ENCODE results near the gene ZNF362. TPM values are rescaled to one million over a fixed set of nuclear protein-coding genes. Genes with fewer than 3 reads are reported as not detected.
"Not testable (repeated sequence)": the region's sequence is repeated elsewhere in the genome, so short reads cannot be mapped to it uniquely, and the experiment has no call there.

Gene ZNF362
- total RNA-seq, 1 donor: 13.4 TPM

DNA sequence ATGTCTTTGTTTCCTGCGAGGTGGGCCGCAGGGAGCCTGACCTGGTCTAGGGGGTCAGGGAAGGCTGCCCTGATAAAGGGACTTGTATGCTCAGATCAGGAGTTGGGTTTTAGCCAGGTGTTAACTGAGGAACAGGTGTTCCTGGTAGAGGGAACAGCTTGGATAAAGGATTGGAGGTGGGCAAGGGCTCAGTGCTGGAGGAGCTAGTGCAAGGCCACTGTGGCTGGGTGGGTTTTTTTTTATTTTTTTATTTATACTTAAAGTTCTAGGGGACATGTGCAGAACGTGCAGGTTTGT lies 33.5 kb downstream of the ZNF362 start:
- no peaks in the 10 kb centered on the region for H3K9me3 ChIP-seq (ENCODE audit: low read depth, low read length)
- peaks cover 26% of the 10 kb centered on the region for H3K36me3 ChIP-seq (ENCODE audit: insufficient read depth, low read length)
- TF ChIP-seq, protein P1, sequence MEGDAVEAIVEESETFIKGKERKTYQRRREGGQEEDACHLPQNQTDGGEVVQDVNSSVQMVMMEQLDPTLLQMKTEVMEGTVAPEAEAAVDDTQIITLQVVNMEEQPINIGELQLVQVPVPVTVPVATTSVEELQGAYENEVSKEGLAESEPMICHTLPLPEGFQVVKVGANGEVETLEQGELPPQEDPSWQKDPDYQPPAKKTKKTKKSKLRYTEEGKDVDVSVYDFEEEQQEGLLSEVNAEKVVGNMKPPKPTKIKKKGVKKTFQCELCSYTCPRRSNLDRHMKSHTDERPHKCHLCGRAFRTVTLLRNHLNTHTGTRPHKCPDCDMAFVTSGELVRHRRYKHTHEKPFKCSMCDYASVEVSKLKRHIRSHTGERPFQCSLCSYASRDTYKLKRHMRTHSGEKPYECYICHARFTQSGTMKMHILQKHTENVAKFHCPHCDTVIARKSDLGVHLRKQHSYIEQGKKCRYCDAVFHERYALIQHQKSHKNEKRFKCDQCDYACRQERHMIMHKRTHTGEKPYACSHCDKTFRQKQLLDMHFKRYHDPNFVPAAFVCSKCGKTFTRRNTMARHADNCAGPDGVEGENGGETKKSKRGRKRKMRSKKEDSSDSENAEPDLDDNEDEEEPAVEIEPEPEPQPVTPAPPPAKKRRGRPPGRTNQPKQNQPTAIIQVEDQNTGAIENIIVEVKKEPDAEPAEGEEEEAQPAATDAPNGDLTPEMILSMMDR (IDR thresholded peaks at IDR 0.05; ENCODE audit: extremely low read depth, low read depth, low read length): no peak
- no peak overlapping the region for H2AFZ ChIP-seq (ENCODE audit: low read length)
- peaks cover 2% of the 10 kb centered on the region for H3K79me2 ChIP-seq (ENCODE audit: insufficient read depth, low read length)
- no peak overlapping the region for H3K4me3 ChIP-seq (ENCODE audit: insufficient read depth, low read length)
- peaks cover 20% of the 10 kb centered on the region for H4K20me1 ChIP-seq (ENCODE audit: insufficient read depth, low read length)
- H3K4me2 ChIP-seq (ENCODE audit: insufficient read depth, low read length): no peak overlapping the region
- no peaks in the 10 kb centered on the region for H3K4me1 ChIP-seq (ENCODE audit: insufficient read depth, low read length)
- H3K27me3 ChIP-seq (ENCODE audit: insufficient read depth, low read length): no peaks in the 10 kb centered on the region
- no peak for DNase-seq (ENCODE audit: insufficient read length, low spot score, missing footprints)
- no peak overlapping the region for H3K27ac ChIP-seq (ENCODE audit: low read depth, low read length)

DNA sequence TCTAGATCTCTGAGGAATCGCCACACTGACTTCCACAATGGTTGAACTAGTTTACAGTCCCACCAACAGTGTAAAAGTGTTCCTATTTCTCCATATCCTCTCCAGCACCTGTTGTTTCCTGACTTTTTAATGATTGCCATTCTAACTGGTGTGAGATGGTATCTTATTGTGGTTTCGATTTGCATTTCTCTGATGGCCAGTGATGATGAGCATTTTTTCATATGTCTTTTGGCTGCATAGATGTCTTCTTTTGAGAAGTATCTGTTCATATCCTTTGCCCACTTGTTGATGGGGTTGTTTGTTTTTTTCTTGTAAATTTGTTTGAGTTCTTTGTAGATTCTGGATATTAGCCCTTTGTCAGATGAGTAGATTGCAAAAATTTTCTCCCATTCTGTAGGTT lies 34.3 kb downstream of the ZNF362 start:
- not testable (repeated sequence) for H3K4me1 ChIP-seq (ENCODE audit: insufficient read depth, low read length); H3K9me3 ChIP-seq (ENCODE audit: low read depth, low read length)

DNA sequence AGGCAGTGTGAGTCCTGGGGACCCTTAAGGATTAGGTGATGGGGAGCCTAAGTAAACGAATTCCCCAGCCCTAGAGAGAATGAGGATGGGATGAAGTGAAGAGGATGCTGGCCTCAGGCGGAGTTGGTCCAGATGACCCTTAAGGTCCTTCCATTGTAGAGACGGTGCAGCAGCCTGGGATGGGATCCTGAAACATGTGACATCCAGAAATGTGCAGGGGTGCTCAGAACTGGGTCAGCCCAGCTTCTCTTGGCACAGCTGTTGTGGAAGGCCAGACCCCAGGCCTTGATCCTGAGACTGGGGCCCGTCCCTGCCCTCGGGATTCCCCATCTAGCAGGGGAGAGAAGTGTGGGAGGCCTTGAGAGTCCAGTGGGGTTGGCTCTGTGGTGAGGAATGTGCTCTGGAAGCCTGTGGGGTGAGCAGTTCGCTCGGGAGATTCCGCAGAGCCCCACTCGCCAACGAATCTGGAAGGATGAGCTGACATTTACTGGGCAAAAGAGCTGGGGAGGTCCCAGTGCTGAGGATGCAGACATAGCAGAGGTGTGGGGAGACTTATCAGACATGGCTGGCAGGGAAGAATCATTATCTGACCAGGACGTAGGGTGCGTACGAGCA lies 36.5 kb downstream of the ZNF362 start:
- no peak for DNase-seq (ENCODE audit: insufficient read length, low spot score, missing footprints)
- H3K9me3 ChIP-seq (ENCODE audit: low read depth, low read length): no peaks in the 10 kb centered on the region
- peaks cover 2% of the 10 kb centered on the region for H3K79me2 ChIP-seq (ENCODE audit: insufficient read depth, low read length)
- H3K36me3 ChIP-seq (ENCODE audit: insufficient read depth, low read length): peaks cover 25% of the 10 kb centered on the region
- TF ChIP-seq, protein P1 (IDR thresholded peaks at IDR 0.05; ENCODE audit: extremely low read depth, low read depth, low read length): no peak
- H3K4me3 ChIP-seq (ENCODE audit: insufficient read depth, low read length): no peak overlapping the region
- no peak overlapping the region for H3K27ac ChIP-seq (ENCODE audit: low read depth, low read length)
- H3K4me1 ChIP-seq (ENCODE audit: insufficient read depth, low read length): no peaks in the 10 kb centered on the region
- H2AFZ ChIP-seq (ENCODE audit: low read length): no peak overlapping the region
- peaks cover 20% of the 10 kb centered on the region for H4K20me1 ChIP-seq (ENCODE audit: insufficient read depth, low read length)
- no peaks in the 10 kb centered on the region for H3K27me3 ChIP-seq (ENCODE audit: insufficient read depth, low read length)
- no peak overlapping the region for H3K4me2 ChIP-seq (ENCODE audit: insufficient read depth, low read length)

More for the DNA sequence above, 34.3 kb downstream of the ZNF362 start:
- H3K4me2 ChIP-seq (ENCODE audit: insufficient read depth, low read length); DNase-seq (ENCODE audit: insufficient read length, low spot score, missing footprints); H2AFZ ChIP-seq (ENCODE audit: low read length); H3K79me2 ChIP-seq (ENCODE audit: insufficient read depth, low read length); H3K27me3 ChIP-seq (ENCODE audit: insufficient read depth, low read length); H3K4me3 ChIP-seq (ENCODE audit: insufficient read depth, low read length); H3K27ac ChIP-seq (ENCODE audit: low read depth, low read length): not testable (repeated sequence)
- Histone ChIP-seq H4K20me1 (ENCODE audit: insufficient read depth, low read length) (peaks cover 20% of the 10 kb centered on the region), H3K36me3 (ENCODE audit: insufficient read depth, low read length) (peaks cover 25% of the 10 kb centered on the region)

DNA sequence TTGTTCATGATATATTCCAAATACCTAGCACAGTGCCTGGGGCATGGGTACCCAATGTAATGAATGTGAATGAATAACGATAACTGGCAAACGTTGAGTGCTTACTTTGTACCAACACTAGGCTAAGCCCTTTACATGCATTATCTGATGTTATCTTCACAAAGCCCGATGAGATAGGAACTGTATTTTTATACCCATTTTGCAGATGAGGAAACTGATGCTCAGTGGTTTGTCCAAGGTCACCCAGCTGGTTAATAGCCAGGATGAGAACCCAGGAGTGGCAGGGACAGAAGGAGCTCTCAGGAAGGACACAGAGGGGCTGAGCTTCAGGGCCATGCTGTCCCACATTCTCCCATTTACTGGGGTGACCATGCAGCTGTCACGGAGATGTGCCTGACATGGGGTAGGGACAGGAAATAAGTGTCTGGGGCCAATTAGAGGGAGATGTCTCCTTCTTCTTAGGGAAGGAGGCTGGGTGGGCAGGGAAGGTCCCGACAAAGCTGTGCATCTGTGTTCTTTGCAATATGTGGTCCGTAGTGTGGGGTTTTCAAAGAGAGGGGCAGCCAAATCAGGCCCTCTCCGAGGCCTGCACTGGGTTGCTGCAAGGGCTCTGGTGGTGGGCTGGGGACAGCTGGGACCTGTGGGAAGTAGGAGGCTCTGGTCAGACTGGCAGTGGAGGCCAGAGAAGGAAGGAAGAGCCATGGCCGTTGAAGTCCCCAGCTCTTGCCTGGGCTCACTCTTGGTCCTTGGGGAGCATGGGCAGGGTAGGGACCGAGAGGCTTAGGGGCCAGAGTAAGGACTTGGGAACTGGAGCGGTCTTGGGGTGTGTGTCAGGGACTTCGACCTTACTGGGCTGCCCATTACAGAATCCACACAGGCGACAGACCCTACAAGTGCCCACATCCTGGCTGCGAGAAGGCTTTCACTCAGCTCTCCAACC lies 38.0 kb downstream of the ZNF362 start:
- H2AFZ ChIP-seq (ENCODE audit: low read length): no peak overlapping the region
- no peak overlapping the region for H3K27ac ChIP-seq (ENCODE audit: low read depth, low read length)
- peaks cover 37% of the 10 kb centered on the region for H3K36me3 ChIP-seq (ENCODE audit: insufficient read depth, low read length)
- TF ChIP-seq, protein P1 (IDR thresholded peaks at IDR 0.05; ENCODE audit: extremely low read depth, low read depth, low read length): no peak
- H3K27me3 ChIP-seq (ENCODE audit: insufficient read depth, low read length): no peaks in the 10 kb centered on the region
- H3K4me2 ChIP-seq (ENCODE audit: insufficient read depth, low read length): no peak overlapping the region
- no peaks in the 10 kb centered on the region for H3K9me3 ChIP-seq (ENCODE audit: low read depth, low read length)
- H3K79me2 ChIP-seq (ENCODE audit: insufficient read depth, low read length): peaks cover 2% of the 10 kb centered on the region
- DNase-seq (ENCODE audit: insufficient read length, low spot score, missing footprints): no peak
- H4K20me1 ChIP-seq (ENCODE audit: insufficient read depth, low read length): peaks cover 15% of the 10 kb centered on the region
- no peaks in the 10 kb centered on the region for H3K4me1 ChIP-seq (ENCODE audit: insufficient read depth, low read length)
- H3K4me3 ChIP-seq (ENCODE audit: insufficient read depth, low read length): no peak overlapping the region

All from osteoblast (primary cell).